HepG2 (cell line): ENCODE measurements around the gene SASH1. TPM values are rescaled to one million over a fixed set of nuclear protein-coding genes. Genes with fewer than 3 reads are reported as not detected.
A peak's percentile ranks its signal among the peaks of the same experiment; 100 is the strongest.

ENCODE experiments used
- CENPBD1 ChIP-seq: sonication (generic); formaldehyde crosslinking; IDR thresholded peaks from 2 replicates; pipeline ENCODE4 v1.8.0; 2022; ENCODE audit warnings: missing genetic modification reagents, low read depth, mild to moderate bottlenecking, borderline replicate concordance
- CREBL2 ChIP-seq: sonication (generic); formaldehyde crosslinking; IDR thresholded peaks from 2 replicates; pipeline ENCODE4 v1.8.1; 2023; ENCODE audit warnings: missing genetic modification reagents, mild to moderate bottlenecking, borderline replicate concordance
- FOXC1 ChIP-seq: sonication (generic); formaldehyde crosslinking; IDR thresholded peaks from 2 replicates; pipeline ENCODE4 v1.8.0; 2022; ENCODE audit warnings: mild to moderate bottlenecking, missing genetic modification reagents, borderline replicate concordance
- GATAD2A ChIP-seq: IDR thresholded peaks from 2 replicates; pipeline ENCODE4 v1.6.1; 2016
- JUN ChIP-seq: sonication (generic); formaldehyde crosslinking; IDR thresholded peaks from 2 replicates; pipeline ENCODE4 v1.4.0; 2020; ENCODE audit warnings: mild to moderate bottlenecking, missing genetic modification reagents
- MAX ChIP-seq: IDR thresholded peaks from 2 replicates; pipeline ENCODE4 v1.6.1; 2012; ENCODE audit warnings: inconsistent platforms
- PPARG ChIP-seq: conservative IDR thresholded peaks from 2 replicates; pipeline ENCODE4 v1.6.1; 2016; ENCODE audit warnings: missing biosample characterization, missing genetic modification reagents
- REL ChIP-seq: sonication (generic); formaldehyde crosslinking; conservative IDR thresholded peaks from 2 replicates; pipeline ENCODE4 v1.8.0; 2022; ENCODE audit warnings: mild to moderate bottlenecking, missing genetic modification reagents, moderate library complexity
- SAFB2 ChIP-seq: sonication (generic); formaldehyde crosslinking; IDR thresholded peaks from 2 replicates; pipeline ENCODE4 v1.5.1; 2020; ENCODE audit warnings: missing genetic modification reagents, low read depth, mild to moderate bottlenecking, borderline replicate concordance
- SOX5 ChIP-seq: IDR thresholded peaks from 2 replicates; pipeline ENCODE4 v1.6.1; 2016; ENCODE audit warnings: borderline replicate concordance
- SUZ12 ChIP-seq: fragments of 150-350 bp; IDR thresholded peaks from 2 replicates; pipeline ENCODE4 v1.6.1; 2014; ENCODE audit warnings: low read depth, low read length
- TBX2 ChIP-seq: sonication (generic); formaldehyde crosslinking; IDR thresholded peaks from 2 replicates; pipeline ENCODE4 v1.5.0; 2020; ENCODE audit warnings: missing genetic modification reagents, mild to moderate bottlenecking, borderline replicate concordance
- THAP11 ChIP-seq: IDR thresholded peaks from 2 replicates; pipeline ENCODE4 v1.6.1; 2016; ENCODE audit warnings: missing biosample characterization, missing genetic modification reagents
- XRCC5 ChIP-seq: fragments of 200-400 bp; formaldehyde crosslinking; optimal IDR thresholded peaks from 2 replicates; pipeline ENCODE3; 2017; ENCODE audit warnings: mild to moderate bottlenecking, low read length
- ZBTB20 ChIP-seq: sonication (generic); formaldehyde crosslinking; IDR thresholded peaks from 2 replicates; pipeline ENCODE4 v1.8.1; 2023; ENCODE audit warnings: missing genetic modification reagents, low read depth, mild to moderate bottlenecking, borderline replicate concordance
- ZFP82 ChIP-seq: sonication (generic); formaldehyde crosslinking; IDR thresholded peaks from 2 replicates; pipeline ENCODE4 v1.5.1; 2020; ENCODE audit warnings: mild to moderate bottlenecking, missing genetic modification reagents, borderline replicate concordance
- ZNF142 ChIP-seq: sonication (generic); formaldehyde crosslinking; IDR thresholded peaks from 2 replicates; pipeline ENCODE4 v1.4.0; 2020; ENCODE audit warnings: missing genetic modification reagents
- ZNF33B ChIP-seq: sonication (generic); formaldehyde crosslinking; IDR thresholded peaks from 2 replicates; pipeline ENCODE4 v1.5.1; 2020; ENCODE audit warnings: mild to moderate bottlenecking, missing genetic modification reagents
- ZNF552 ChIP-seq: sonication (generic); formaldehyde crosslinking; IDR thresholded peaks from 2 replicates; pipeline ENCODE4 v1.9.0; 2022; ENCODE audit warnings: missing genetic modification reagents, mild to moderate bottlenecking, borderline replicate concordance
- ZNF563 ChIP-seq: sonication (generic); formaldehyde crosslinking; IDR thresholded peaks from 2 replicates; pipeline ENCODE4 v1.8.0; 2022; ENCODE audit warnings: mild to moderate bottlenecking, moderate library complexity, missing genetic modification reagents
- ZNF737 ChIP-seq: sonication (generic); formaldehyde crosslinking; IDR thresholded peaks from 2 replicates; pipeline ENCODE4 v1.5.0; 2020; ENCODE audit warnings: missing genetic modification reagents, mild to moderate bottlenecking, borderline replicate concordance
- ZNF800 ChIP-seq: sonication (generic); formaldehyde crosslinking; IDR thresholded peaks from 2 replicates; pipeline ENCODE4 v1.4.0; 2020; ENCODE audit warnings: missing genetic modification reagents
- polyA plus RNA-seq, 8 experiments: library from polyadenylated mRNA; depleted of rRNA in 3 of 8; stranded (reverse) in 7 of 8; unstranded in 1 of 8; fragments of >200 nt; fragmentation: Illumina TruSeq in 4 of 8; extraction: Trizol in 4 of 8; gene quantifications; 2 replicates each; pipeline versions ENCODE4 v1.2.1 to v1.2.3, GENCODE V29; 2011 to 2016; ENCODE audit warnings: low read depth in 4 of 8, missing spikeins in 1 of 8, mixed read lengths in 1 of 8; ENCODE audit not compliant: insufficient read depth in 1 of 8
- total RNA-seq, 5 experiments: library from RNA; depleted of rRNA; stranded (reverse); fragments of >200 nt; fragmentation: Illumina TruSeq; extraction: Trizol; gene quantifications; 2 replicates each; pipeline ENCODE4 v1.2.3, GENCODE V29; 2016; ENCODE audit warnings: low read depth in 1 of 5

SASH1 gene
- total and polyA plus RNA-seq, 2 of the 13 experiments (the other 11 are each of a cell fraction or from before 2014, with no cell fraction given) = 7.5 to 8.2 TPM

- TF ChIP-seq JUN (CRISPR knock-in tag) (no peak), ZNF33B (CRISPR knock-in tag) (peak; percentile 94), MAX (peak; percentile 89), SOX5 (CRISPR knock-in tag) (0 out of 2 replicates have a peak, but pooled peaks have one; percentile 10), ZNF737 (CRISPR knock-in tag) (no peak), ZNF142 (no peak; the same call in 1 of the 2 replicates), REL (CRISPR knock-in tag) (peak; percentile 52; the same call in 1 of the 2 replicates), ZBTB20 (CRISPR knock-in tag) (no peak), GATAD2A (CRISPR knock-in tag) (peak; percentile 46; the same call in 1 of the 2 replicates), ZFP82 (CRISPR knock-in tag) (no peak; the same call in 1 of the 2 replicates), PPARG (peak; percentile 39; the same call in 1 of the 2 replicates), ZNF800 (CRISPR knock-in tag) (peak; percentile 56; the same call in 1 of the 2 replicates), XRCC5 (peak; percentile 98), TBX2 (CRISPR knock-in tag) (peak; percentile 71), CREBL2 (CRISPR knock-in tag) (peak; percentile 86; the same call in 1 of the 2 replicates), FOXC1 (CRISPR knock-in tag) (peak; percentile 64; the same call in 1 of the 2 replicates), THAP11 (peak; percentile 57; the same call in 1 of the 2 replicates), ZNF563 (CRISPR knock-in tag) (peak; percentile 72; the same call in 1 of the 2 replicates), SUZ12 (0 out of 2 replicates have a peak, but pooled peaks have one; percentile 13), ZNF552 (CRISPR knock-in tag) (no peak), SAFB2 (peak; percentile 49; the same call in 1 of the 2 replicates), CENPBD1 (CRISPR knock-in tag) (no peak)
Measured at GRCh38 chr6:148559848-148560433, 217.3 kb downstream of the SASH1 start (continued).
